Testis (tissue), 3 donors: Measurements from ENCODE around the gene PRLHR. TPM values are rescaled to one million over a fixed set of nuclear protein-coding genes. Genes with fewer than 3 reads are reported as not detected.

Experiments used
- DNase-seq: peaks from one replicate; pipeline ENCODE4 v3.0.0-alpha.2; 2019
- H3K27ac ChIP-seq, 2 donors: fragments of 200-600 bp; sonication (generic); one replicate each; pipeline ENCODE4 v1.5.1; 2019
- H3K27me3 ChIP-seq: fragments of 200-600 bp; sonication (generic); one replicate; pipeline ENCODE4 v1.5.1; 2019
- H3K36me3 ChIP-seq: fragments of 200-600 bp; sonication (generic); one replicate; pipeline ENCODE4 v1.5.1; 2017; ENCODE audit warnings: low read depth; ENCODE audit errors: missing control alignments
- H3K4me1 ChIP-seq: fragments of 200-600 bp; sonication (generic); one replicate; pipeline ENCODE4 v1.5.1; 2019
- H3K4me3 ChIP-seq, 2 donors: fragments of 200-600 bp; sonication (generic); one replicate each; pipeline ENCODE4 v1.5.1; 2017 to 2019
- H3K9me3 ChIP-seq: fragments of 200-600 bp; sonication (generic); one replicate; pipeline ENCODE4 v1.5.1; 2017
- CTCF ChIP-seq, 3 experiments: fragments of 450-650 bp in 2 of 3; fragments of 200-600 bp in 1 of 3; sonication (generic) in 1 of 3; IDR thresholded peaks; one replicate each; pipeline ENCODE4 v1.5.1; 2016 to 2019; ENCODE audit warnings: antibody characterized with exemption in 3 of 3, mild to moderate bottlenecking in 2 of 3, moderate library complexity in 1 of 3
- POLR2A ChIP-seq: fragments of 450-650 bp; IDR thresholded peaks from one replicate; pipeline ENCODE4 v1.6.1; 2017; ENCODE audit warnings: antibody characterized with exemption, mild to moderate bottlenecking, moderate library complexity
- whole genome bisulfite sequencing, 2 donors: methylation state at CpG; one replicate each; pipeline ENCODE4 v1.1.5; 2018; 5-methylcytosine and 5-hydroxymethylcytosine counted together
- intact Hi-C: fragments of 100-400 bp; cut with DNase I; formaldehyde crosslinking; loops from one replicate; pipeline ENCODE4 v1.15.1; 2023; ENCODE audit warnings: low total_unique reads
- polyA plus RNA-seq: library from polyadenylated mRNA; stranded (reverse); fragments of 350-450 nt; fragmentation: Illumina TruSeq; extraction: RNeasy Lipid Tissue Mini Kit (QIAGEN cat#74804); gene quantifications from one replicate; pipeline ENCODE4 v1.2.3, GENCODE V29; 2014; ENCODE audit warnings: low read depth, low replicate concordance; ENCODE audit not compliant: insufficient read depth
- total RNA-seq, 2 donors: library from RNA; depleted of rRNA; stranded (reverse); fragments of >200 nt; gene quantifications; one replicate each; pipeline ENCODE4 v1.2.3, GENCODE V29; 2016

PRLHR gene
- total and polyA plus RNA-seq, 3 donors from 2014 or later, result 0.12 to 0.79 TPM; not detected in 1

- no peak overlapping the region for H3K27ac ChIP-seq
- DNase-seq, result no peak
- 84 to 87% methylated on average over 7 of the region's 7 CpGs for WGBS, 2 donors
- TF ChIP-seq POLR2A (no peak), CTCF (IDR thresholded peaks at IDR 0.05) (no peak)
- no peaks in the 10 kb centered on the region for H3K27me3 ChIP-seq
- no peaks in the 10 kb centered on the region for H3K36me3 ChIP-seq
- H3K9me3 ChIP-seq, result no peaks in the 10 kb centered on the region
- intact Hi-C loops, result no loop called here
- H3K4me3 ChIP-seq, result no peak overlapping the region
- H3K4me1 ChIP-seq, result no peaks in the 10 kb centered on the region
Observed at GRCh38 chr10:118633786-118634185, 38.3 kb upstream of the PRLHR start.

GRCh38 chr10:118629211-118629610, 33.8 kb upstream of the PRLHR start:
- H3K4me3 ChIP-seq, result no peak overlapping the region
- WGBS, 2 donors, result 30 to 60% methylated on average over 3 of the region's 3 CpGs
- H3K27ac ChIP-seq, result no peak overlapping the region
- no peak for TF ChIP-seq POLR2A
- TF ChIP-seq CTCF (IDR thresholded peaks at IDR 0.05), result no peak
- no peak for DNase-seq
- H3K36me3 ChIP-seq, result no peaks in the 10 kb centered on the region
- no peaks in the 10 kb centered on the region for H3K4me1 ChIP-seq
- H3K9me3 ChIP-seq, result no peaks in the 10 kb centered on the region
- no peaks in the 10 kb centered on the region for H3K27me3 ChIP-seq
- intact Hi-C loops, result no loop called here

GRCh38 chr10:118628397-118628796, 32.9 kb upstream of the PRLHR start:
- Histone ChIP-seq H3K9me3 (no peaks in the 10 kb centered on the region), H3K27me3 (no peaks in the 10 kb centered on the region), H3K36me3 (no peaks in the 10 kb centered on the region), H3K27ac (no peak overlapping the region), H3K4me3 (no peak overlapping the region), H3K4me1 (no peaks in the 10 kb centered on the region)
- DNase-seq, result no peak
- intact Hi-C loops, result no loop called here
- no peak for TF ChIP-seq CTCF (IDR thresholded peaks at IDR 0.05)
- no peak for TF ChIP-seq POLR2A

GRCh38 chr10:118626953-118627352, 31.5 kb upstream of the PRLHR start:
- no peaks in the 10 kb centered on the region for H3K9me3 ChIP-seq
- no peaks in the 10 kb centered on the region for H3K36me3 ChIP-seq
- no peak overlapping the region for H3K27ac ChIP-seq
- WGBS, 2 donors, result 64 to 84% methylated on average over 3 of the region's 3 CpGs
- TF ChIP-seq POLR2A (no peak), CTCF (IDR thresholded peaks at IDR 0.05) (peak in 1 of 3 experiments; percentile 14)
- H3K4me3 ChIP-seq, result no peak overlapping the region
- H3K4me1 ChIP-seq, result no peaks in the 10 kb centered on the region
- no peak for DNase-seq
- no peaks in the 10 kb centered on the region for H3K27me3 ChIP-seq
- intact Hi-C loops, result no loop called here

- H3K4me3 ChIP-seq, result no peak overlapping the region
- no peak overlapping the region for H3K27ac ChIP-seq
- no peak for DNase-seq
- no peaks in the 10 kb centered on the region for H3K4me1 ChIP-seq
- TF ChIP-seq POLR2A, result no peak
- no peak for TF ChIP-seq CTCF (IDR thresholded peaks at IDR 0.05)
- WGBS, 2 donors, result 55 to 57% methylated on average over 3 of the region's 3 CpGs
- H3K27me3 ChIP-seq, result no peaks in the 10 kb centered on the region
- intact Hi-C loops, result no loop called here
- H3K9me3 ChIP-seq, result no peaks in the 10 kb centered on the region
- H3K36me3 ChIP-seq, result no peaks in the 10 kb centered on the region
Observed at GRCh38 chr10:118625504-118625903, 30.1 kb upstream of the PRLHR start.
